Measurements from ENCODE around the gene PTPRN2. TPM values are rescaled to one million over a fixed set of nuclear protein-coding genes. Genes with fewer than 3 reads are reported as not detected.

PTPRN2 gene
- polyA plus RNA-seq, 1 experiment = 0.31 TPM

DNA sequence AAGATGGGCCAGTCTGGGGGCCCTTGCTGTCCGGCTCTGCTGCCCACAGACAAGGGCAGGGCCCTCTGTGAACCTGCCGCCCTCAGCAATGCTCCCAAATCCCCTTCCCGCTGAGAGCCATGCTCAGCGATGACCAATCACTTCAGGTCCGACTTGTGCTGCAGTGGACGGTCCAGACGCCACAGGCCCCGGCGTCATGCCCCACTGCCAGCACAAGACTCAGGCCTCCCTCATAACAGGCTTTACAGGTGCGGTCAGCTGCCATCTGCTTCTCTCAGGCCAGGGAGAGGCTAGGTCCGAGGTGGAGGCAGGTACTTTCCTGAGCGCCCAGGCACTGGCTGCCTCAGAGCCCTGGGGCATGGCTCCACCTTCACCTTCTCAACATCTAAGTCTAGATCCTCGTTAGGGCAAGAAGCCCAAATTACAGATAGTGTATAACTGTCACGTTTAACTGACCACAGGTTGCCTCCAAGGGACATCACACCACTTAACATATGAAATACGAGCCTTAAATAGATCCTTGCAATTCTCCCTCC, 393.2 kb downstream of the PTPRN2 start:
- POLR2A ChIA-PET = no interaction called here
- Histone ChIP-seq H3K27me3 (ENCODE audit: control insufficient read depth, insufficient read depth, low read length) (no peaks in the 10 kb centered on the region), H3K36me3 (ENCODE audit: control insufficient read depth, insufficient read depth, low read length) (no peaks in the 10 kb centered on the region), H3K4me3 (ENCODE audit: low read depth, low read length) (no peak overlapping the region)
- no peak for DNase-seq (ENCODE audit: low read depth)
- TF ChIP-seq, protein P1, sequence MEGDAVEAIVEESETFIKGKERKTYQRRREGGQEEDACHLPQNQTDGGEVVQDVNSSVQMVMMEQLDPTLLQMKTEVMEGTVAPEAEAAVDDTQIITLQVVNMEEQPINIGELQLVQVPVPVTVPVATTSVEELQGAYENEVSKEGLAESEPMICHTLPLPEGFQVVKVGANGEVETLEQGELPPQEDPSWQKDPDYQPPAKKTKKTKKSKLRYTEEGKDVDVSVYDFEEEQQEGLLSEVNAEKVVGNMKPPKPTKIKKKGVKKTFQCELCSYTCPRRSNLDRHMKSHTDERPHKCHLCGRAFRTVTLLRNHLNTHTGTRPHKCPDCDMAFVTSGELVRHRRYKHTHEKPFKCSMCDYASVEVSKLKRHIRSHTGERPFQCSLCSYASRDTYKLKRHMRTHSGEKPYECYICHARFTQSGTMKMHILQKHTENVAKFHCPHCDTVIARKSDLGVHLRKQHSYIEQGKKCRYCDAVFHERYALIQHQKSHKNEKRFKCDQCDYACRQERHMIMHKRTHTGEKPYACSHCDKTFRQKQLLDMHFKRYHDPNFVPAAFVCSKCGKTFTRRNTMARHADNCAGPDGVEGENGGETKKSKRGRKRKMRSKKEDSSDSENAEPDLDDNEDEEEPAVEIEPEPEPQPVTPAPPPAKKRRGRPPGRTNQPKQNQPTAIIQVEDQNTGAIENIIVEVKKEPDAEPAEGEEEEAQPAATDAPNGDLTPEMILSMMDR (IDR thresholded peaks at IDR 0.05; ENCODE audit: insufficient read depth, low read depth, low read length) = no peak
- CTCF ChIA-PET = no interaction called here

DNA sequence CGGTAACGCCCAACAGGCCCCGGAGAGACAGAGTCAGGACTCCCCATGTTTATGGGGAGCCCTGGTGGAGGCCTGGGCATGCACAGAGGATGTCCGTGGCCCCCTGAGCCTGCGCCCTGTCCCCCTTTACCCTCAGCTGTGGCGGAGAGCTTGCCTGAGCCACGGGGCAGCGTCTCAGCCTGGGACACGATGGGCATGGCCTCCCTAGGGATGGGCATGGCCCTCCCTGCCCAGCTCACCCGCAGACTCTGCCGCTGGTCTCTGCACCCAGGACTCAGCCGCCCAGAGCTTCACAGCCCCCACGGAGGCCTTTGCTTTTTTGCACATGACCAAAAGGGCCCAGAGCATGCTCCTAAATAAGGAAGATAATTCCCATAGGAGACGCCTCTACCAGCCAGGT, 394.2 kb downstream of the PTPRN2 start:
- CTCF ChIA-PET = no interaction called here
- H3K27me3 ChIP-seq (ENCODE audit: control insufficient read depth, insufficient read depth, low read length) = no peaks in the 10 kb centered on the region
- POLR2A ChIA-PET = no interaction called here
- DNase-seq (ENCODE audit: low read depth) = no peak
- TF ChIP-seq, protein P1 (IDR thresholded peaks at IDR 0.05; ENCODE audit: insufficient read depth, low read depth, low read length) = no peak
- H3K4me3 ChIP-seq (ENCODE audit: low read depth, low read length) = no peak overlapping the region
- no peaks in the 10 kb centered on the region for H3K36me3 ChIP-seq (ENCODE audit: control insufficient read depth, insufficient read depth, low read length)

DNA sequence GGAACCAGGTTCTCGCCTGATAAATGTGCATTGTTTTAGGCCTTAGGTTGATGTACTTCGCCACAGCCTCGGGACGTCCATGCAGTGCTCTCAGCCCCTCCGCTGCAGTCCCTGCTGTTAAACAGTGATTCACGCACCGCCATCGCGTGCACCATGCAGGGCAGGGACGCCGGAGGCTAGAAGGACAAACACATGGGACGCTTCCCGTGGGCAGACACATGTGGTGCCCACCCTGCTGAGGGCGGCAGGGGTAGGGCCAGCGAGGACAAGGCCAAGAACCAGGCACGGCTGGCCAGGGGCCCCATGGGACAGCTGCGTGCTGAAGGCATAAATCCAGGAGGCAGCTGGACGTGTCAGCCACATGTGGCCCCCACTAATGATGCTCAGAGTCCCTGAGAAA, 394.7 kb downstream of the PTPRN2 start:
- ChIA-PET CTCF (no interaction called here), POLR2A (no interaction called here)
- no peaks in the 10 kb centered on the region for H3K27me3 ChIP-seq (ENCODE audit: control insufficient read depth, insufficient read depth, low read length)
- TF ChIP-seq, protein P1 (IDR thresholded peaks at IDR 0.05; ENCODE audit: insufficient read depth, low read depth, low read length) = no peak
- no peak for DNase-seq (ENCODE audit: low read depth)
- H3K36me3 ChIP-seq (ENCODE audit: control insufficient read depth, insufficient read depth, low read length) = no peaks in the 10 kb centered on the region
- no peak overlapping the region for H3K4me3 ChIP-seq (ENCODE audit: low read depth, low read length)

DNA sequence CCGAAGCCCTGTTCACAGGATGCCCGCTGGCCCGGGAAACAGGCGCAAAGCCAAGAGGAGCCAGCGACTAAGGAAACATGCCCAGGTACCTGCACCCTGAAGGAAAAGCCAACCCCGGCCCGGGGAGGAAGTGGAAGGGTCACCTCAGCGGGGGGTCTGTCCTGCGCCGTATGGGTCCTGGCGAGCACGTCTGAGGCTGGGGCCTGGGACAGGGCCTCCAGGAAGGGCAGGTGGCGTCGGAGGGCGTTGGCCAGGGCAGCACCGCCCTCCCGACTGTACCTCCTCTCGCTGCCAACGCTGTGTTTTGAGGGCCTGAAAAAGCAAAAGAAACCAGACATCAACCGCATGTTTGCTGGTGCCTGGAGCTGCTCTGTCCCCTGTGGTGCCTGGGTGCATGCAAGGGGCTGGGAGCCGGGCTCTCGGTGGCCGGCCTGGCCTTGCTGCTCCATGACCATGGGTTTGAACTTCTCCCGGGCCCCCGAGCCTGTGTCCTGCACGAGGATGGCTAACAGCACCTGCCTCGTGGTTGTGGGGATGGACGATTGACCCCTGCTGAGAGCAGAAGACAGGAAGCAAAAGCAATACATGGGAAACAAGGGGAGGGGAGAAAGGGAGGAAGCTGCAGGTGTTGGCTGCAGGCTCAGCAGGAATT, 395.3 kb downstream of the PTPRN2 start:
- ChIA-PET POLR2A (no interaction called here), CTCF (no interaction called here)
- Histone ChIP-seq H3K27me3 (ENCODE audit: control insufficient read depth, insufficient read depth, low read length) (no peaks in the 10 kb centered on the region), H3K4me3 (ENCODE audit: low read depth, low read length) (no peak overlapping the region), H3K36me3 (ENCODE audit: control insufficient read depth, insufficient read depth, low read length) (no peaks in the 10 kb centered on the region)
- DNase-seq (ENCODE audit: low read depth) = no peak
- TF ChIP-seq, protein P1 (IDR thresholded peaks at IDR 0.05; ENCODE audit: insufficient read depth, low read depth, low read length) = no peak

DNA sequence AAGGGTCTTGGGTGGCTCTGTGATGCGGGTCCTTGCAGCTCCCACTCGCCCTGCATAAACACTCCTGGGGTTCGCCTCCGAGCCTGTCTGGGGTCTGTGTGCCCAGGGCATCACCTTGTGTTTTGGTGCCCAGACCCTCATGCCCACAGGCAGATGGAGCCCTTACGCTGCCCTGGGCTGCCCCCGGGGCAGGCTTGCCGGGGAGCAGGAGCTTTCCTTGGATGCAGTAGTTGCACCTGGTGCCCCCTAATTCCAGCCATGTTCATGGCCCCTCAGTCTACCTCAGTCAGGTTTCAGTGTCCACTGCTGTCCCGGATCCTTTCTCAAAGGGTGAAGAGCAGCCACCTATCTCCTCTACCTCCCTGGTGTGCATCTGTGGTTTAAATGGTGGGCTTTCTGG, 396.0 kb downstream of the PTPRN2 start:
- Histone ChIP-seq H3K27me3 (ENCODE audit: control insufficient read depth, insufficient read depth, low read length) (no peaks in the 10 kb centered on the region), H3K4me3 (ENCODE audit: low read depth, low read length) (no peak overlapping the region), H3K36me3 (ENCODE audit: control insufficient read depth, insufficient read depth, low read length) (no peaks in the 10 kb centered on the region)
- CTCF ChIA-PET = no interaction called here
- DNase-seq (ENCODE audit: low read depth) = no peak
- POLR2A ChIA-PET = no interaction called here
- TF ChIP-seq, protein P1 (IDR thresholded peaks at IDR 0.05; ENCODE audit: insufficient read depth, low read depth, low read length) = no peak

Data from BJ (cell line).